GM20000 (cell line): ENCODE results near the gene IL17RD.

Experiments used
- DNase-seq: peaks from one replicate; pipeline ENCODE4 v3.0.0; 2012; ENCODE audit warnings: low spot score
- TF ChIP-seq, protein P1 (sequence below): IDR thresholded peaks from 2 replicates; pipeline ENCODE4 v1.5.1; 2012; ENCODE audit warnings: mild to moderate bottlenecking, control low read depth; ENCODE audit errors: extremely low read depth, missing control alignments

The IL17RD gene

DNA sequence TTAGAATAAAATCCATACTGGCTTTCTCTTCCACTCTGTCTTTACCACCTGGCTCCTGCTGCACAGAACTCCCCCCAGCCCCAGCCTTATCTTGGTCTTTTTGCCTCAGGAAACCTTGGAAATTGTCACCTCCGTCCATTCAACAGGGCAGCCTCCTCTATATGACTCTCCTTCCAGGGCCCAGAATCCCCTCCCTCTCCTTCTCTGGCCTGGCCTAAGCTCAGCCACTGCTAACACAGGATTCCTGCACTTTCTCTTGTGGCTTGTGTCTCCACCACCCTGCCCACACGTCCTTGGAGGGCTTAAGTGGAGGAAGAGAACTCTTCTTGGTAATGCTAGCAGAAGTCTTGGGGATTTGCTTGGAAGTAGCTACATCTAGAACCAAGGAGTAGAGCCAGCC lies 1.5 kb upstream of the IL17RD start:
- TF ChIP-seq, protein P1, sequence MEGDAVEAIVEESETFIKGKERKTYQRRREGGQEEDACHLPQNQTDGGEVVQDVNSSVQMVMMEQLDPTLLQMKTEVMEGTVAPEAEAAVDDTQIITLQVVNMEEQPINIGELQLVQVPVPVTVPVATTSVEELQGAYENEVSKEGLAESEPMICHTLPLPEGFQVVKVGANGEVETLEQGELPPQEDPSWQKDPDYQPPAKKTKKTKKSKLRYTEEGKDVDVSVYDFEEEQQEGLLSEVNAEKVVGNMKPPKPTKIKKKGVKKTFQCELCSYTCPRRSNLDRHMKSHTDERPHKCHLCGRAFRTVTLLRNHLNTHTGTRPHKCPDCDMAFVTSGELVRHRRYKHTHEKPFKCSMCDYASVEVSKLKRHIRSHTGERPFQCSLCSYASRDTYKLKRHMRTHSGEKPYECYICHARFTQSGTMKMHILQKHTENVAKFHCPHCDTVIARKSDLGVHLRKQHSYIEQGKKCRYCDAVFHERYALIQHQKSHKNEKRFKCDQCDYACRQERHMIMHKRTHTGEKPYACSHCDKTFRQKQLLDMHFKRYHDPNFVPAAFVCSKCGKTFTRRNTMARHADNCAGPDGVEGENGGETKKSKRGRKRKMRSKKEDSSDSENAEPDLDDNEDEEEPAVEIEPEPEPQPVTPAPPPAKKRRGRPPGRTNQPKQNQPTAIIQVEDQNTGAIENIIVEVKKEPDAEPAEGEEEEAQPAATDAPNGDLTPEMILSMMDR, result no peak
- no peak for DNase-seq

GRCh38 chr3:57165641-57166040 lies 488 bp upstream of the IL17RD start:
- no peak for DNase-seq
- TF ChIP-seq, protein P1, result no peak

DNA sequence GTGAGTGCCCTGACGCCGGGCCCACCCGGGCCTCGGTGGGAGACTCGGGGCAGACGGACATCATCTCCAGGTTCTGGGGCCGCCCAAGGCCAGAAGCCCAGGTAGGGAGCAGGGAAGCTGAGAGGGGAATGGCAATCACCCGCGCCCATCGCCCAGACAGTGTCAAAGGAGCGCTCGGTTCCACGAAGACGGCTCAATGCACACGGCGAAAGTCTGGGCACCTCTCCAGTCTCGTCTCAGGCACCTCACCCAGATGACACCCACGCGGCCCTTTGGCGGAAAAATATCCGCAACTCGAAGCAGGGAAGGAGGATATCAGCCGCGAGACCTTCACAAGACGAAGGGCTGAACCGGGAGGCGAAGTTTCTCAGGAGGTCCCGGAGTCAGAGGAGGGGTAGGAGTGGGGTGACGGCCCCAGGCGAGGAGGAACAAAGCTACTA lies 916 bp downstream of the IL17RD start:
- no peak for DNase-seq
- TF ChIP-seq, protein P1, result no peak

- TF ChIP-seq, protein P1, result no peak
- no peak for DNase-seq
These were observed 1.4 kb downstream of the IL17RD start for GRCh38 chr3:57163751-57164150.

DNA sequence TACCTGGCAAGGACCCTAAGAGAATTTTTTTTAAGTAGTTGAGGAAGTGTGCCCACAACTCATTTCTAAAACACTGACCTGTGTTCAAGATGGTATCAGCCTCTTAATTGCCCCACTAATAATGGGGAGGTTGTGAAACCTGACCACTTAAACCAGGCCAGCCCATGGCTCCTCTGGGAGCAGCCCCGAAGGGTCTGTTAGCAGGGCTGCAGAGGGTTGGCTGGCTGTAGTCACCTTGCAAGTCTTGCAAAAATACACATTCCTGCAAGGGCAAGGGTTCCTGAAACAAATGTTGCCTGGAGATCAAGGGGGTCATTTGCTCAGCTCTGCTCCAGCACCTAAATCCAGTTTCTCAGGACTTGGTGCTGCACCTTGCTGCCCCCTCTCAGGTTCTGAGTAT lies 3.2 kb downstream of the IL17RD start:
- no peak for DNase-seq
- TF ChIP-seq, protein P1, result no peak

GRCh38 chr3:57160765-57161538 lies 4.2 kb downstream of the IL17RD start:
- TF ChIP-seq, protein P1, result no peak
- no peak for DNase-seq

DNA sequence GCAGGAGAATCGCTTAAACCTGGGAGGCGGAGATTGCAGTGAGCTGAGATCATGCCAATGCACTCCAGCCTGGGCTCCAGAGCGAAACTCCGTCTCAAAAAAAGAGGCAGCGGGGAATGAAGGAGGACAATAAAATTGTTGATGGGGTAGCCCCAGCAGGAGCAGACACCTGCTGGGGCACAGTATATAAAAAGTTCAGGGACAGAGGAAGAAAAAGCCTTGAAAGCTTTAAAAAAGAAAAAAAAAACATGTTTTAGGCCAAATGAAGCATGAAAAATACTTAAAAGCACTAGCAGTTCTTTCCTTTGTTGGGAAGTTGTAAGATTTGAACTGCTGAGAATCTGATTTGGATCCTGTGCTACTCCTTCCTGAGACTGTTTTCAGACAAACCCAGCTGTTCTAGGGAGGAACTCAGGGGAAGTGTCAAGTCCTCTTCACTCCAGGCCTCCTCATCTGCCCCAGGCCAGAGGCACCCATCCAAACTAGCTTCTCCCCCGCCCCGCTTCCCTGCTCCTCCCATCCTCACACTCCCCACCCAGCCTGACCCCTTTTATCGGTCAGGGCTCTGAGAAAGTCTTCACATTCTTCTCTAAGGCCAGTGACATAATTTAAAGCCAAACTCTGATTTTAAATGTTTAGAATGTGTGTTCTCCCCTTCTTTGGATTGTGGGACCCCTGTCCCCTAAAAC lies 4.9 kb downstream of the IL17RD start:
- DNase-seq, result no peak
- TF ChIP-seq, protein P1, result no peak
